ENCODE data around the gene TICRR. TPM values are rescaled to one million over a fixed set of nuclear protein-coding genes. Genes with fewer than 3 reads are reported as not detected.

Gene TICRR
- total and polyA plus RNA-seq, 2 of the 13 experiments (the other 11 are each of a cell fraction or from before 2014, with no cell fraction given) = 4.1 to 14.3 TPM

DNA sequence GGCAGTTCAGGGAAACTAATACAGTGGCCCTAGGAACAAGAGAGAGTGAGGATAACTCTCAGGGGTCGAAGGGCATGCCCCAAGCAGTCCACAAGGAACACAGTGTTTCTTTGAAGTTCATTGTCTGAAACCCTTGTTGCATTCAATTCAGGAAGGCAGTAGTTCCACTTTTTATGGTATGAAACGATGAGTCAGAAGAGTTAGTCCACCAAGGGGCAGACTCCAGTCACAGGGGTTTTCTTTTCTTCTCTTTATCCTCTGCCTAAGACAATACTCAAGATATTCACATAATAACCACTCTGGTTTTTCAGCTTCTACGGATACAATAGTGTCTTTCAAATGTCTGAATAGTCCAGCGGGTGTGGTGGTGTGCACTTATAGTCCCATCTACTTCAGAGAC lies 23.7 kb upstream of the TICRR start (continued):
- TF ChIP-seq, protein P1, sequence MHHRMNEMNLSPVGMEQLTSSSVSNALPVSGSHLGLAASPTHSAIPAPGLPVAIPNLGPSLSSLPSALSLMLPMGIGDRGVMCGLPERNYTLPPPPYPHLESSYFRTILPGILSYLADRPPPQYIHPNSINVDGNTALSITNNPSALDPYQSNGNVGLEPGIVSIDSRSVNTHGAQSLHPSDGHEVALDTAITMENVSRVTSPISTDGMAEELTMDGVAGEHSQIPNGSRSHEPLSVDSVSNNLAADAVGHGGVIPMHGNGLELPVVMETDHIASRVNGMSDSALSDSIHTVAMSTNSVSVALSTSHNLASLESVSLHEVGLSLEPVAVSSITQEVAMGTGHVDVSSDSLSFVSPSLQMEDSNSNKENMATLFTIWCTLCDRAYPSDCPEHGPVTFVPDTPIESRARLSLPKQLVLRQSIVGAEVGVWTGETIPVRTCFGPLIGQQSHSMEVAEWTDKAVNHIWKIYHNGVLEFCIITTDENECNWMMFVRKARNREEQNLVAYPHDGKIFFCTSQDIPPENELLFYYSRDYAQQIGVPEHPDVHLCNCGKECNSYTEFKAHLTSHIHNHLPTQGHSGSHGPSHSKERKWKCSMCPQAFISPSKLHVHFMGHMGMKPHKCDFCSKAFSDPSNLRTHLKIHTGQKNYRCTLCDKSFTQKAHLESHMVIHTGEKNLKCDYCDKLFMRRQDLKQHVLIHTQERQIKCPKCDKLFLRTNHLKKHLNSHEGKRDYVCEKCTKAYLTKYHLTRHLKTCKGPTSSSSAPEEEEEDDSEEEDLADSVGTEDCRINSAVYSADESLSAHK (CRISPR knock-in tag; IDR thresholded peaks at IDR 0.05; ENCODE audit: borderline replicate concordance) = no peak
- TF ChIP-seq, protein P2, sequence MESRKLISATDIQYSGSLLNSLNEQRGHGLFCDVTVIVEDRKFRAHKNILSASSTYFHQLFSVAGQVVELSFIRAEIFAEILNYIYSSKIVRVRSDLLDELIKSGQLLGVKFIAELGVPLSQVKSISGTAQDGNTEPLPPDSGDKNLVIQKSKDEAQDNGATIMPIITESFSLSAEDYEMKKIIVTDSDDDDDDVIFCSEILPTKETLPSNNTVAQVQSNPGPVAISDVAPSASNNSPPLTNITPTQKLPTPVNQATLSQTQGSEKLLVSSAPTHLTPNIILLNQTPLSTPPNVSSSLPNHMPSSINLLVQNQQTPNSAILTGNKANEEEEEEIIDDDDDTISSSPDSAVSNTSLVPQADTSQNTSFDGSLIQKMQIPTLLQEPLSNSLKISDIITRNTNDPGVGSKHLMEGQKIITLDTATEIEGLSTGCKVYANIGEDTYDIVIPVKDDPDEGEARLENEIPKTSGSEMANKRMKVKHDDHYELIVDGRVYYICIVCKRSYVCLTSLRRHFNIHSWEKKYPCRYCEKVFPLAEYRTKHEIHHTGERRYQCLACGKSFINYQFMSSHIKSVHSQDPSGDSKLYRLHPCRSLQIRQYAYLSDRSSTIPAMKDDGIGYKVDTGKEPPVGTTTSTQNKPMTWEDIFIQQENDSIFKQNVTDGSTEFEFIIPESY (CRISPR knock-in tag; IDR thresholded peaks at IDR 0.05) = no peak
- TF ChIP-seq, protein P3, sequence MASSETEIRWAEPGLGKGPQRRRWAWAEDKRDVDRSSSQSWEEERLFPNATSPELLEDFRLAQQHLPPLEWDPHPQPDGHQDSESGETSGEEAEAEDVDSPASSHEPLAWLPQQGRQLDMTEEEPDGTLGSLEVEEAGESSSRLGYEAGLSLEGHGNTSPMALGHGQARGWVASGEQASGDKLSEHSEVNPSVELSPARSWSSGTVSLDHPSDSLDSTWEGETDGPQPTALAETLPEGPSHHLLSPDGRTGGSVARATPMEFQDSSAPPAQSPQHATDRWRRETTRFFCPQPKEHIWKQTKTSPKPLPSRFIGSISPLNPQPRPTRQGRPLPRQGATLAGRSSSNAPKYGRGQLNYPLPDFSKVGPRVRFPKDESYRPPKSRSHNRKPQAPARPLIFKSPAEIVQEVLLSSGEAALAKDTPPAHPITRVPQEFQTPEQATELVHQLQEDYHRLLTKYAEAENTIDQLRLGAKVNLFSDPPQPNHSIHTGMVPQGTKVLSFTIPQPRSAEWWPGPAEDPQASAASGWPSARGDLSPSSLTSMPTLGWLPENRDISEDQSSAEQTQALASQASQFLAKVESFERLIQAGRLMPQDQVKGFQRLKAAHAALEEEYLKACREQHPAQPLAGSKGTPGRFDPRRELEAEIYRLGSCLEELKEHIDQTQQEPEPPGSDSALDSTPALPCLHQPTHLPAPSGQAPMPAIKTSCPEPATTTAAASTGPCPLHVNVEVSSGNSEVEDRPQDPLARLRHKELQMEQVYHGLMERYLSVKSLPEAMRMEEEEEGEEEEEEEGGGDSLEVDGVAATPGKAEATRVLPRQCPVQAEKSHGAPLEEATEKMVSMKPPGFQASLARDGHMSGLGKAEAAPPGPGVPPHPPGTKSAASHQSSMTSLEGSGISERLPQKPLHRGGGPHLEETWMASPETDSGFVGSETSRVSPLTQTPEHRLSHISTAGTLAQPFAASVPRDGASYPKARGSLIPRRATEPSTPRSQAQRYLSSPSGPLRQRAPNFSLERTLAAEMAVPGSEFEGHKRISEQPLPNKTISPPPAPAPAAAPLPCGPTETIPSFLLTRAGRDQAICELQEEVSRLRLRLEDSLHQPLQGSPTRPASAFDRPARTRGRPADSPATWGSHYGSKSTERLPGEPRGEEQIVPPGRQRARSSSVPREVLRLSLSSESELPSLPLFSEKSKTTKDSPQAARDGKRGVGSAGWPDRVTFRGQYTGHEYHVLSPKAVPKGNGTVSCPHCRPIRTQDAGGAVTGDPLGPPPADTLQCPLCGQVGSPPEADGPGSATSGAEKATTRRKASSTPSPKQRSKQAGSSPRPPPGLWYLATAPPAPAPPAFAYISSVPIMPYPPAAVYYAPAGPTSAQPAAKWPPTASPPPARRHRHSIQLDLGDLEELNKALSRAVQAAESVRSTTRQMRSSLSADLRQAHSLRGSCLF (CRISPR knock-in tag; IDR thresholded peaks at IDR 0.05; ENCODE audit: borderline replicate concordance) = no peak
- TF ChIP-seq ZNF891 (CRISPR knock-in tag; IDR thresholded peaks at IDR 0.05) = no peak
- no peak for TF ChIP-seq DR1 (CRISPR knock-in tag; IDR thresholded peaks at IDR 0.05)
- no peak for TF ChIP-seq KLF6 (CRISPR knock-in tag; IDR thresholded peaks at IDR 0.05)
- no peak for TF ChIP-seq AGO1 (IDR thresholded peaks at IDR 0.05; ENCODE audit: low read depth, low read length, poor library complexity, severe bottlenecking)
- no peak for TF ChIP-seq ZNF670 (CRISPR knock-in tag; IDR thresholded peaks at IDR 0.05; ENCODE audit: borderline replicate concordance)
